Measurements from ENCODE around the gene DECR2. TPM values are rescaled to one million over a fixed set of nuclear protein-coding genes. Genes with fewer than 3 reads are reported as not detected.

DECR2 gene
- total and polyA plus RNA-seq, 4 experiments from 2014 or later, result 3.4 to 7.3 (median 4.6) TPM

GRCh38 chr16:396605-397004 lies 5.1 kb upstream of the DECR2 start:
- Mint-ChIP-seq H3K4me1 (peaks cover 15 to 39% (median 23%) of the 10 kb centered on the region in 4 donors), H3K36me3 (peaks cover 0 to 4% of the 10 kb centered on the region in 2 donors), H3K9me3 (peaks cover 0 to 2% (median 0%) of the 10 kb centered on the region in 8 donors), H3K4me3 (peak overlapping the region; percentile 86 to 92 (median 89)), H3K27ac (peak overlapping the region; percentile 82 to 92 (median 90)), H3K27me3 (no peaks in the 10 kb centered on the region)
- ChIA-PET CTCF (ENCODE audit: partially characterized antibody) (no interaction called here), POLR2A (ENCODE audit: partially characterized antibody) (interaction anchor here (1.0 to 1.2 kb wide), 2 partner anchors 14 to 299 kb away, joined by 4 read pairs; no protein-coding TSS in a partner anchor)
- intact Hi-C loops (cut with micrococcal nuclease), result no loop called here
- Histone ChIP-seq H3K9me3 (ENCODE audit: control insufficient read depth in 1 of 2, low read length in 2 of 2) (no peaks in the 10 kb centered on the region), H3K4me1 (ENCODE audit: insufficient read depth, low read length) (peaks cover 20% of the 10 kb centered on the region), H3K27me3 (ENCODE audit: insufficient read depth, low read length) (no peaks in the 10 kb centered on the region), H3K36me3 (ENCODE audit: insufficient read depth, low read length) (no peaks in the 10 kb centered on the region), H3K4me3 (ENCODE audit: low read length in 2 of 2) (no peak overlapping the region), H3K27ac (ENCODE audit: low read depth, low read length) (no peak overlapping the region)
- no peak for DNase-seq

- peak in 3 of 5 donors; percentile 22 to 33 (median 23) for DNase-seq
- CTCF ChIA-PET (ENCODE audit: partially characterized antibody), result no interaction called here
- Histone ChIP-seq H3K4me3 (ENCODE audit: low read length in 2 of 2) (peak within 1 kb of the TSS in 1 of 2 donors; percentile 19), H3K9me3 (ENCODE audit: control insufficient read depth in 1 of 2, low read length in 2 of 2) (no peaks in the 10 kb centered on the region), H3K27me3 (ENCODE audit: insufficient read depth, low read length) (no peaks in the 10 kb centered on the region), H3K27ac (ENCODE audit: low read depth, low read length) (no peak within 1 kb of the TSS), H3K4me1 (ENCODE audit: insufficient read depth, low read length) (peaks cover 20% of the 10 kb centered on the region), H3K36me3 (ENCODE audit: insufficient read depth, low read length) (no peaks in the 10 kb centered on the region)
- no peaks in the 10 kb centered on the region for H3K9me3 Mint-ChIP-seq
- intact Hi-C loops (cut with micrococcal nuclease), result no loop called here
- H3K4me1 Mint-ChIP-seq, result peaks cover 12 to 33% (median 18%) of the 10 kb centered on the region in 4 donors
- peak within 1 kb of the TSS; percentile 86 to 92 (median 89) for H3K4me3 Mint-ChIP-seq
- H3K36me3 Mint-ChIP-seq, result peaks cover 0 to 4% of the 10 kb centered on the region in 2 donors
- POLR2A ChIA-PET (ENCODE audit: partially characterized antibody), result interaction anchor here (1.0 to 1.2 kb wide), 2 partner anchors 13 to 298 kb away, joined by 3 to 4 read pairs; no protein-coding TSS in a partner anchor
- no peaks in the 10 kb centered on the region for H3K27me3 Mint-ChIP-seq
- peak within 1 kb of the TSS; percentile 84 to 92 (median 90) for H3K27ac Mint-ChIP-seq
These were observed 4.5 kb upstream of the DECR2 start, which contains the start of gene NME4 for GRCh38 chr16:397135-397661. TSS of gene NME4 (plus strand) at chr16:397199. CDS start at chr16:397223, 24 bp downstream.

- H3K36me3 Mint-ChIP-seq, result peaks cover 0 to 4% of the 10 kb centered on the region in 2 donors
- H3K36me3 ChIP-seq (ENCODE audit: insufficient read depth, low read length), result no peaks in the 10 kb centered on the region
- ChIA-PET CTCF (ENCODE audit: partially characterized antibody) (no interaction called here), POLR2A (ENCODE audit: partially characterized antibody) (interaction anchor here (1.0 kb wide), 1 partner anchor 13 kb away, joined by 3 read pairs; no protein-coding TSS in a partner anchor)
- peak overlapping the region in 5 of 7 donors; percentile 13 to 84 (median 48) for H3K27ac Mint-ChIP-seq
- H3K27me3 ChIP-seq (ENCODE audit: insufficient read depth, low read length), result no peaks in the 10 kb centered on the region
- H3K4me1 Mint-ChIP-seq, result peaks cover 12 to 32% (median 18%) of the 10 kb centered on the region in 4 donors
- H3K4me1 ChIP-seq (ENCODE audit: insufficient read depth, low read length), result peaks cover 20% of the 10 kb centered on the region
- no peaks in the 10 kb centered on the region for H3K9me3 ChIP-seq (ENCODE audit: control insufficient read depth in 1 of 2, low read length in 2 of 2)
- no peak overlapping the region for H3K27ac ChIP-seq (ENCODE audit: low read depth, low read length)
- H3K27me3 Mint-ChIP-seq, result no peaks in the 10 kb centered on the region
- H3K4me3 Mint-ChIP-seq, result peak overlapping the region; percentile 45 to 78 (median 68)
- no peak overlapping the region for H3K4me3 ChIP-seq (ENCODE audit: low read length in 2 of 2)
- intact Hi-C loops (cut with micrococcal nuclease), result no loop called here
- DNase-seq, result no peak
- H3K9me3 Mint-ChIP-seq, result no peaks in the 10 kb centered on the region
These were observed 3.9 kb upstream of the DECR2 start for GRCh38 chr16:397736-398332.

GRCh38 chr16:398561-399339 lies 2.9 kb upstream of the DECR2 start:
- ChIA-PET CTCF (ENCODE audit: partially characterized antibody) (no interaction called here), POLR2A (ENCODE audit: partially characterized antibody) (interaction anchor here (1.0 to 3.8 kb wide), 3 partner anchors 11 to 129 kb away, joined by 3 to 35 read pairs (median 4); partner anchors contain the start of genes CAPN15 and PGAP6)
- peaks cover 20% of the 10 kb centered on the region for H3K4me1 ChIP-seq (ENCODE audit: insufficient read depth, low read length)
- no peaks in the 10 kb centered on the region for H3K27me3 ChIP-seq (ENCODE audit: insufficient read depth, low read length)
- Mint-ChIP-seq H3K4me1 (peaks cover 12 to 32% (median 18%) of the 10 kb centered on the region in 4 donors), H3K9me3 (no peaks in the 10 kb centered on the region), H3K4me3 (peak overlapping the region; percentile 48 to 77 (median 68)), H3K36me3 (peaks cover 0 to 4% of the 10 kb centered on the region in 2 donors), H3K27ac (peak overlapping the region in 5 of 7 donors; percentile 46 to 91 (median 57)), H3K27me3 (no peaks in the 10 kb centered on the region)
- intact Hi-C loops (cut with micrococcal nuclease), result no loop called here
- H3K27ac ChIP-seq (ENCODE audit: low read depth, low read length), result no peak overlapping the region
- no peaks in the 10 kb centered on the region for H3K36me3 ChIP-seq (ENCODE audit: insufficient read depth, low read length)
- no peak overlapping the region for H3K4me3 ChIP-seq (ENCODE audit: low read length in 2 of 2)
- no peaks in the 10 kb centered on the region for H3K9me3 ChIP-seq (ENCODE audit: control insufficient read depth in 1 of 2, low read length in 2 of 2)
- no peak for DNase-seq

GRCh38 chr16:399340-400019 lies 2.2 kb upstream of the DECR2 start:
- H3K36me3 ChIP-seq (ENCODE audit: insufficient read depth, low read length), result no peaks in the 10 kb centered on the region
- Mint-ChIP-seq H3K36me3 (peaks cover 0 to 4% of the 10 kb centered on the region in 2 donors), H3K27me3 (no peaks in the 10 kb centered on the region), H3K27ac (peak overlapping the region in 5 of 7 donors; percentile 12 to 91 (median 57)), H3K4me3 (peak overlapping the region in 7 of 8 donors; percentile 36 to 94 (median 62)), H3K9me3 (no peaks in the 10 kb centered on the region), H3K4me1 (peaks cover 12 to 32% (median 18%) of the 10 kb centered on the region in 4 donors)
- POLR2A ChIA-PET (ENCODE audit: partially characterized antibody), result interaction anchor here (1.0 to 4.1 kb wide), 5 partner anchors 11 to 236 kb away, joined by 3 to 35 read pairs (median 4); partner anchors contain the start of genes CAPN15, METTL26, PGAP6 and RAB11FIP3
- H3K27me3 ChIP-seq (ENCODE audit: insufficient read depth, low read length), result no peaks in the 10 kb centered on the region
- peaks cover 20% of the 10 kb centered on the region for H3K4me1 ChIP-seq (ENCODE audit: insufficient read depth, low read length)
- CTCF ChIA-PET (ENCODE audit: partially characterized antibody), result interaction anchor here (2.3 kb wide), 1 partner anchor 8 kb away, joined by 7 read pairs; no protein-coding TSS in a partner anchor
- H3K4me3 ChIP-seq (ENCODE audit: low read length in 2 of 2), result no peak overlapping the region
- intact Hi-C loops (cut with micrococcal nuclease), result no loop called here
- no peak overlapping the region for H3K27ac ChIP-seq (ENCODE audit: low read depth, low read length)
- DNase-seq, result no peak
- H3K9me3 ChIP-seq (ENCODE audit: control insufficient read depth in 1 of 2, low read length in 2 of 2), result no peaks in the 10 kb centered on the region

- no peaks in the 10 kb centered on the region for H3K9me3 ChIP-seq (ENCODE audit: control insufficient read depth in 1 of 2, low read length in 2 of 2)
- ChIA-PET CTCF (ENCODE audit: partially characterized antibody) (interaction anchor here (2.3 kb wide), 1 partner anchor 8 kb away, joined by 7 read pairs; no protein-coding TSS in a partner anchor), POLR2A (ENCODE audit: partially characterized antibody) (interaction anchor here (1.3 to 4.1 kb wide), 9 partner anchors 8 to 236 kb away, joined by 3 to 35 read pairs (median 7); partner anchors contain the start of genes AXIN1, CAPN15, METTL26 and PGAP6)
- Mint-ChIP-seq H3K4me3 (peak overlapping the region; percentile 88 to 94 (median 89)), H3K27ac (peak overlapping the region; percentile 6 to 96 (median 95)), H3K36me3 (peaks cover 0 to 4% of the 10 kb centered on the region in 2 donors), H3K4me1 (peaks cover 12 to 32% (median 18%) of the 10 kb centered on the region in 4 donors), H3K27me3 (no peaks in the 10 kb centered on the region), H3K9me3 (no peaks in the 10 kb centered on the region)
- peak overlapping the region; percentile 79 for H3K27ac ChIP-seq (ENCODE audit: low read depth, low read length)
- no peak for DNase-seq
- intact Hi-C loops (cut with micrococcal nuclease), result no loop called here
- no peaks in the 10 kb centered on the region for H3K27me3 ChIP-seq (ENCODE audit: insufficient read depth, low read length)
- H3K4me3 ChIP-seq (ENCODE audit: low read length in 2 of 2), result peak overlapping the region in 1 of 2 donors; percentile 68
- no peaks in the 10 kb centered on the region for H3K36me3 ChIP-seq (ENCODE audit: insufficient read depth, low read length)
- peaks cover 20% of the 10 kb centered on the region for H3K4me1 ChIP-seq (ENCODE audit: insufficient read depth, low read length)
These were observed 1.6 kb upstream of the DECR2 start for GRCh38 chr16:400061-400591.

Measured in CD4-positive, alpha-beta memory T cell (primary cell).